Brain microvascular endothelial cell (primary cell): ENCODE measurements around the gene CDCP2.
"Not testable (repeated sequence)": the region's sequence is repeated elsewhere in the genome, so short reads cannot be mapped to it uniquely, and the experiment has no call there.

Experiments used
- DNase-seq: peaks from one replicate; pipeline ENCODE4 v3.0.0-alpha.2; 2020
- H3K27ac ChIP-seq: fragments of 250-450 bp; sonication (Bioruptor Pico); 2 replicates; pipeline ENCODE4 v1.5.1; 2020; ENCODE audit warnings: mild to moderate bottlenecking, moderate library complexity
- H3K27me3 ChIP-seq: fragments of 250-450 bp; sonication (Bioruptor Pico); replicated peaks from 2 replicates; pipeline ENCODE4 v1.5.1; 2020; ENCODE audit warnings: mild to moderate bottlenecking
- H3K36me3 ChIP-seq: fragments of 250-450 bp; sonication (Bioruptor Pico); replicated peaks from 2 replicates; pipeline ENCODE4 v1.5.1; 2020; ENCODE audit warnings: mild to moderate bottlenecking
- H3K4me3 ChIP-seq: 2 replicates; pipeline ENCODE4 v1.5.1; 2011; ENCODE audit warnings: low read depth, mild to moderate bottlenecking, control low read depth, low read length, moderate library complexity
- CTCF ChIP-seq: IDR thresholded peaks from 2 replicates; pipeline ENCODE4 v1.5.1; 2011; ENCODE audit warnings: low read depth, mild to moderate bottlenecking, moderate library complexity, low read length, control low read depth, inconsistent platforms; ENCODE audit errors: missing control alignments
- in situ Hi-C: cut with HindIII; loops from 2 replicates; pipeline ENCODE4 v1.10.0; 2017; ENCODE audit warnings: low sequenced_read_pairs, low pct_ligation_motif_present

CDCP2 gene

GRCh38 chr1:54103414-54103813, 49.4 kb downstream of the CDCP2 start:
- Histone ChIP-seq H3K36me3 (no peaks in the 10 kb centered on the region), H3K27me3 (no peaks in the 10 kb centered on the region), H3K4me3 (no peak overlapping the region), H3K27ac (no peak overlapping the region)
- TF ChIP-seq CTCF: no peak
- in situ Hi-C loops: no loop called here
- DNase-seq: no peak

GRCh38 chr1:54100500-54100899, 52.3 kb downstream of the CDCP2 start:
- no peak for DNase-seq
- in situ Hi-C loops: no loop called here
- Histone ChIP-seq H3K4me3 (no peak overlapping the region), H3K36me3 (no peaks in the 10 kb centered on the region), H3K27ac (no peak overlapping the region), H3K27me3 (no peaks in the 10 kb centered on the region)
- TF ChIP-seq CTCF: no peak

- no peak for TF ChIP-seq CTCF
- Histone ChIP-seq H3K27ac (no peak overlapping the region), H3K36me3 (no peaks in the 10 kb centered on the region), H3K27me3 (no peaks in the 10 kb centered on the region), H3K4me3 (no peak overlapping the region)
- DNase-seq: no peak
- in situ Hi-C loops: no loop called here
Observed at GRCh38 chr1:54099061-54099610, 53.7 kb downstream of the CDCP2 start.

DNA sequence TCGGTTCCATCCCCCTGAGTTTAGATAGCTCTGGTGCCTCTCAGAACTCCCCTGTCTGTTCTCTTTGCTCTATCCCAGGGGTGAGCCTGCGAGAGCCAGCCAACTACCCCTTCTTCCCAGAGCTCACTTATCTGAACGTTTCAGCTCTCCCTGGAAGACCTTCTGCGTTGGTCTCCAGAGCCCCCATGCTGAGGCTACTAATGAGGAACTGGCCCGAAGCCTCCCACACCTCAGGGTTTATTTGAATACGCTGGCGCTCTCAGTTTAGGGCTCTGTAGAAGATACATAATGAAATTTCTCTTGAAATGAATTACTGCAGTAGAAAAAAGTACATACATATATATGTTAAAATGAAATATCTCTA, 55.9 kb downstream of the CDCP2 start:
- no peaks in the 10 kb centered on the region for H3K27me3 ChIP-seq
- no peak overlapping the region for H3K4me3 ChIP-seq
- in situ Hi-C loops: no loop called here
- DNase-seq: no peak
- TF ChIP-seq CTCF: no peak
- H3K36me3 ChIP-seq: no peaks in the 10 kb centered on the region
- H3K27ac ChIP-seq: no peak overlapping the region

GRCh38 chr1:54096227-54096876, 56.4 kb downstream of the CDCP2 start:
- no peak for TF ChIP-seq CTCF
- Histone ChIP-seq H3K27me3 (no peaks in the 10 kb centered on the region), H3K36me3 (no peaks in the 10 kb centered on the region), H3K4me3 (no peak overlapping the region), H3K27ac (no peak overlapping the region)
- in situ Hi-C loops: no loop called here
- no peak for DNase-seq

- H3K4me3 ChIP-seq: no peak overlapping the region
- H3K27me3 ChIP-seq: no peaks in the 10 kb centered on the region
- H3K36me3 ChIP-seq: no peaks in the 10 kb centered on the region
- TF ChIP-seq CTCF: no peak
- no peak overlapping the region for H3K27ac ChIP-seq
- in situ Hi-C loops: no loop called here
- DNase-seq: no peak
Observed at GRCh38 chr1:54095546-54096226, 57.1 kb downstream of the CDCP2 start.

DNA sequence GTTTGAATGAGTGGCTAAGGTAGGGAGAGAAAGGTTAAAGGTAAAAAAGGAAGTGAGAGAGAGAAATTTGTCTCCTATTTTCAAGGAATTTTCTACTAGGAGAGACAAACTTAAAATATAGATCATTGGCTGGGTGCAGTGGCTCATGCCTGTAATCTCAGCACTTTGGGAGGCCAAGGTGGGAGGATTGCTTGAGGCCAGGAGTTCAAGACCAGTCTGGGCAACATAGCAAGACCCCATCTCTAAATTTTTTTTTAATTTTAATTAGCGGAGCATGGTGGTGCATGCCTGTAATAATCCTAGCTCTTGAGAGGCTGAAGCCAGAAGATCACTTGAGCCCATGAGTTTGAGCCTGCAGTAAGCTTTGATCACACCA, 58.1 kb downstream of the CDCP2 start:
- H3K4me3 ChIP-seq, in situ Hi-C loops, DNase-seq, H3K27me3 ChIP-seq, H3K36me3 ChIP-seq, H3K27ac ChIP-seq: not testable (repeated sequence)
